NK-92 (cell line): Measurements from ENCODE around the gene SLC26A6.

ENCODE experiments used
- DNase-seq: peaks from one replicate; lab custom pipeline; 2025; ENCODE audit not compliant: unreplicated experiment; lab: John Stamatoyannopoulos, UW

The SLC26A6 gene

GRCh38 chr3:48633256-48633655, 2.0 kb downstream of the SLC26A6 start:
- no peak for DNase-seq

- no peak for DNase-seq
Observed at GRCh38 chr3:48631516-48632448, 3.5 kb downstream of the SLC26A6 start.

- DNase-seq = no peak
Observed at GRCh38 chr3:48630833-48631232, 4.4 kb downstream of the SLC26A6 start.

GRCh38 chr3:48630407-48630806, 4.9 kb downstream of the SLC26A6 start:
- no peak for DNase-seq

- DNase-seq = no peak
Observed at GRCh38 chr3:48629894-48630293, 5.4 kb downstream of the SLC26A6 start.

- DNase-seq = no peak
Observed at GRCh38 chr3:48628277-48629017, 6.8 kb downstream of the SLC26A6 start.

GRCh38 chr3:48625600-48625999, 9.7 kb downstream of the SLC26A6 start:
- no peak for DNase-seq

- no peak for DNase-seq
Observed at GRCh38 chr3:48624767-48625166, 10.5 kb downstream of the SLC26A6 start.

GRCh38 chr3:48623851-48624547, 11.3 kb downstream of the SLC26A6 start:
- no peak for DNase-seq

- DNase-seq = no peak
Observed at GRCh38 chr3:48621461-48621869, 13.8 kb downstream of the SLC26A6 start, which contains the start of gene TMEM89. TSS of gene TMEM89 (minus strand) at chr3:48621769. CDS start at chr3:48621756, 13 bp downstream.

- DNase-seq = no peak
Observed at GRCh38 chr3:48619541-48620524, 15.4 kb downstream of the SLC26A6 start.

GRCh38 chr3:48617559-48617958, 17.7 kb downstream of the SLC26A6 start:
- DNase-seq = no peak

- DNase-seq = no peak
Observed at GRCh38 chr3:48614044-48614443, 21.2 kb downstream of the SLC26A6 start.

GRCh38 chr3:48612309-48612708, 23.0 kb downstream of the SLC26A6 start:
- DNase-seq = no peak

- peak; percentile 23 for DNase-seq
Observed at GRCh38 chr3:48609088-48610005, 25.9 kb downstream of the SLC26A6 start, which contains the start of gene UQCRC1. TSS of gene UQCRC1 (minus strand) at chr3:48609646. CDS start at chr3:48609620, 26 bp downstream.

GRCh38 chr3:48607519-48607918, 27.7 kb downstream of the SLC26A6 start:
- no peak for DNase-seq

- no peak for DNase-seq
Observed at GRCh38 chr3:48601622-48601994, 33.7 kb downstream of the SLC26A6 start.

GRCh38 chr3:48600711-48601621, 34.3 kb downstream of the SLC26A6 start:
- no peak for DNase-seq
